Stimulated activated naive B cell treated with anti-CD40 and anti-IgM and Interleukin-4, amounts not matched to agents 10 μg/mL and 1 μg/mL and 100 μg/mL, for 72 hours (primary cell): ENCODE data around the gene FAM120B.
A peak's percentile ranks its signal among the peaks of the same experiment; 100 is the strongest.

ENCODE experiments used
- ATAC-seq, 2 donors: fragments of 150-1000 bp; cut with Tn5 transposase; replicated peaks; 2 replicates each; pipeline ENCODE4 v1.10.0; 2021; ENCODE audit warnings: moderate library complexity in 1 of 2
- DNase-seq: peaks from one replicate; pipeline ENCODE4 v3.0.0; 2021
- H3K27ac Mint-ChIP-seq: one replicate; pipeline ENCODE4 v1.8.0; 2022; ENCODE audit warnings: mild to moderate bottlenecking, mixed read lengths
- H3K27me3 Mint-ChIP-seq, 2 donors: one replicate each; pipeline ENCODE4 v1.8.0; 2022; ENCODE audit warnings: mixed read lengths in 2 of 2
- H3K36me3 Mint-ChIP-seq, 2 donors: one replicate each; pipeline ENCODE4 v1.8.0; 2022; ENCODE audit warnings: mixed read lengths in 2 of 2, mild to moderate bottlenecking in 1 of 2
- H3K4me1 Mint-ChIP-seq, 2 donors: one replicate each; pipeline ENCODE4 v1.8.0; 2022; ENCODE audit warnings: mixed read lengths in 2 of 2, mild to moderate bottlenecking in 1 of 2
- H3K4me3 Mint-ChIP-seq, 2 donors: one replicate each; pipeline ENCODE4 v1.8.0; 2022; ENCODE audit warnings: mild to moderate bottlenecking in 2 of 2, mixed read lengths in 2 of 2, moderate library complexity in 1 of 2
- H3K9me3 Mint-ChIP-seq, 2 donors: one replicate each; pipeline ENCODE4 v1.8.0; 2022; ENCODE audit warnings: mixed read lengths in 2 of 2, mild to moderate bottlenecking in 1 of 2

FAM120B gene

GRCh38 chr6:170277893-170278742 is 28.4 kb upstream of the FAM120B start:
- DNase-seq (no peak), ATAC-seq (no peak)
- peaks cover 0 to 14% of the 10 kb centered on the region in 2 donors for H3K36me3 Mint-ChIP-seq
- peaks cover 11 to 24% of the 10 kb centered on the region in 2 donors for H3K4me1 Mint-ChIP-seq
- no peak overlapping the region for H3K27ac Mint-ChIP-seq
- H3K27me3 Mint-ChIP-seq, result peaks cover 7 to 21% of the 10 kb centered on the region in 2 donors
- no peak overlapping the region for H3K4me3 Mint-ChIP-seq
- peaks cover 3 to 5% of the 10 kb centered on the region in 2 donors for H3K9me3 Mint-ChIP-seq

GRCh38 chr6:170278743-170279094 is 27.8 kb upstream of the FAM120B start:
- no peak for ATAC-seq
- Mint-ChIP-seq H3K4me3 (no peak overlapping the region), H3K27ac (no peak overlapping the region)

GRCh38 chr6:170279426-170279825 is 27.1 kb upstream of the FAM120B start:
- ATAC-seq (no peak), DNase-seq (no peak)
- Mint-ChIP-seq H3K36me3 (peaks cover 0 to 8% of the 10 kb centered on the region in 2 donors), H3K4me3 (no peak overlapping the region), H3K4me1 (peaks cover 11 to 19% of the 10 kb centered on the region in 2 donors), H3K27me3 (peaks cover 7 to 26% of the 10 kb centered on the region in 2 donors), H3K27ac (no peak overlapping the region), H3K9me3 (peaks cover 3 to 5% of the 10 kb centered on the region in 2 donors)

More at GRCh38 chr6:170278743-170279094, 27.8 kb upstream of the FAM120B start:
- Mint-ChIP-seq H3K36me3 (peaks cover 0 to 12% of the 10 kb centered on the region in 2 donors), H3K4me1 (peaks cover 11 to 21% of the 10 kb centered on the region in 2 donors), H3K27me3 (peaks cover 7 to 23% of the 10 kb centered on the region in 2 donors), H3K9me3 (peaks cover 3 to 5% of the 10 kb centered on the region in 2 donors)
- DNase-seq, result no peak

- ATAC-seq, result peak; percentile 73 to 79
- Mint-ChIP-seq H3K4me3 (peak overlapping the region; percentile 70 to 72), H3K4me1 (peaks cover 11 to 19% of the 10 kb centered on the region in 2 donors), H3K27me3 (peaks cover 11 to 32% of the 10 kb centered on the region in 2 donors), H3K36me3 (peaks cover 0 to 8% of the 10 kb centered on the region in 2 donors), H3K9me3 (peaks cover 3 to 5% of the 10 kb centered on the region in 2 donors), H3K27ac (peak overlapping the region; percentile 49)
- DNase-seq, result peak; percentile 38
These were observed 26.4 kb upstream of the FAM120B start for GRCh38 chr6:170279977-170280688.

- peaks cover 11 to 19% of the 10 kb centered on the region in 2 donors for H3K4me1 Mint-ChIP-seq
- ATAC-seq (peak; percentile 55 to 64), DNase-seq (no peak)
- H3K27ac Mint-ChIP-seq, result peak overlapping the region; percentile 49
- H3K4me3 Mint-ChIP-seq, result peak overlapping the region; percentile 70 to 72
- peaks cover 15 to 37% of the 10 kb centered on the region in 2 donors for H3K27me3 Mint-ChIP-seq
- peaks cover 1 to 8% of the 10 kb centered on the region in 2 donors for H3K36me3 Mint-ChIP-seq
- peaks cover 3 to 5% of the 10 kb centered on the region in 2 donors for H3K9me3 Mint-ChIP-seq
These were observed 25.9 kb upstream of the FAM120B start for GRCh38 chr6:170280689-170281045.

GRCh38 chr6:170281331-170282292 is 24.9 kb upstream of the FAM120B start:
- Mint-ChIP-seq H3K4me3 (no peak overlapping the region), H3K36me3 (peaks cover 1 to 8% of the 10 kb centered on the region in 2 donors), H3K27ac (no peak overlapping the region), H3K9me3 (peaks cover 3 to 5% of the 10 kb centered on the region in 2 donors), H3K27me3 (peaks cover 23 to 44% of the 10 kb centered on the region in 2 donors), H3K4me1 (peaks cover 11 to 19% of the 10 kb centered on the region in 2 donors)
- DNase-seq (no peak), ATAC-seq (no peak)

- Mint-ChIP-seq H3K4me1 (peaks cover 9 to 19% of the 10 kb centered on the region in 2 donors), H3K27me3 (peaks cover 29 to 54% of the 10 kb centered on the region in 2 donors), H3K27ac (no peak overlapping the region), H3K36me3 (peaks cover 1 to 5% of the 10 kb centered on the region in 2 donors), H3K9me3 (peaks cover 3 to 5% of the 10 kb centered on the region in 2 donors), H3K4me3 (no peak overlapping the region)
- DNase-seq (no peak), ATAC-seq (no peak)
These were observed 23.9 kb upstream of the FAM120B start for GRCh38 chr6:170282512-170283158.

- no peak for DNase-seq
- ATAC-seq, result no peak
- H3K9me3 Mint-ChIP-seq, result peaks cover 3 to 5% of the 10 kb centered on the region in 2 donors
- H3K4me3 Mint-ChIP-seq, result no peak overlapping the region
- H3K27me3 Mint-ChIP-seq, result peaks cover 37 to 62% of the 10 kb centered on the region in 2 donors
- H3K36me3 Mint-ChIP-seq, result peaks cover 1 to 9% of the 10 kb centered on the region in 2 donors
- H3K27ac Mint-ChIP-seq, result no peak overlapping the region
- peaks cover 11 to 17% of the 10 kb centered on the region in 2 donors for H3K4me1 Mint-ChIP-seq
These were observed 23.1 kb upstream of the FAM120B start for GRCh38 chr6:170283212-170284081.

GRCh38 chr6:170284126-170284773 is 22.3 kb upstream of the FAM120B start:
- peaks cover 3 to 5% of the 10 kb centered on the region in 2 donors for H3K9me3 Mint-ChIP-seq
- H3K36me3 Mint-ChIP-seq, result peaks cover 1 to 9% of the 10 kb centered on the region in 2 donors
- no peak for DNase-seq
- peaks cover 43 to 68% of the 10 kb centered on the region in 2 donors for H3K27me3 Mint-ChIP-seq
- H3K4me1 Mint-ChIP-seq, result peaks cover 15 to 17% of the 10 kb centered on the region in 2 donors
- no peak for ATAC-seq
- H3K4me3 Mint-ChIP-seq, result no peak overlapping the region
- no peak overlapping the region for H3K27ac Mint-ChIP-seq

GRCh38 chr6:170284866-170285469 is 21.6 kb upstream of the FAM120B start:
- Mint-ChIP-seq H3K27ac (no peak overlapping the region), H3K9me3 (peaks cover under 1% of the 10 kb centered on the region in 2 donors), H3K4me3 (no peak overlapping the region), H3K27me3 (peaks cover 39 to 68% of the 10 kb centered on the region in 2 donors), H3K36me3 (peaks cover 1 to 6% of the 10 kb centered on the region in 2 donors), H3K4me1 (peaks cover 10 to 16% of the 10 kb centered on the region in 2 donors)
- ATAC-seq, result no peak
- no peak for DNase-seq

GRCh38 chr6:170285482-170285881 is 21.1 kb upstream of the FAM120B start:
- DNase-seq, result no peak
- Mint-ChIP-seq H3K27ac (no peak overlapping the region), H3K4me1 (peaks cover 8 to 20% of the 10 kb centered on the region in 2 donors), H3K36me3 (peaks cover 4 to 5% of the 10 kb centered on the region in 2 donors), H3K4me3 (no peak overlapping the region), H3K9me3 (no peaks in the 10 kb centered on the region), H3K27me3 (peaks cover 37 to 70% of the 10 kb centered on the region in 2 donors)
- ATAC-seq, result no peak
